Mesothelial cell of epicardium (in vitro differentiated cells): ENCODE data around the gene KPTN. TPM values are rescaled to one million over a fixed set of nuclear protein-coding genes. Genes with fewer than 3 reads are reported as not detected.

Experiments used
- DNase-seq, 2 experiments: peaks; one replicate each; pipeline ENCODE4 v3.0.0; 2021; ENCODE audit warnings: low spot score in 2 of 2; ENCODE audit not compliant: unreplicated experiment in 2 of 2
- H3K27ac Mint-ChIP-seq: 2 replicates; pipeline ENCODE4 v1.8.0; 2021; ENCODE audit warnings: mixed read lengths
- H3K27me3 Mint-ChIP-seq: 2 replicates; pipeline ENCODE4 v1.8.0; 2021; ENCODE audit warnings: low read depth, mixed read lengths
- H3K36me3 Mint-ChIP-seq: 2 replicates; pipeline ENCODE4 v1.8.0; 2021; ENCODE audit warnings: mixed read lengths
- H3K4me1 Mint-ChIP-seq: 2 replicates; pipeline ENCODE4 v1.8.0; 2021; ENCODE audit warnings: mixed read lengths
- H3K4me3 Mint-ChIP-seq: 2 replicates; pipeline ENCODE4 v1.8.0; 2021; ENCODE audit warnings: mild to moderate bottlenecking, moderate library complexity, mixed read lengths
- H3K9me3 Mint-ChIP-seq: 2 replicates; pipeline ENCODE4 v1.8.0; 2021; ENCODE audit warnings: mixed read lengths
- total RNA-seq: library from RNA; stranded (reverse); gene quantifications from 3 replicates; pipeline ENCODE4 v1.2.1, GENCODE V29; 2021
- TF ChIP-seq, protein P1 (sequence below): fragments of 200-600 bp; sonication (generic); IDR thresholded peaks from one replicate; pipeline ENCODE4 v1.5.0; 2021; ENCODE audit warnings: antibody characterized with exemption; ENCODE audit not compliant: unreplicated experiment

The KPTN gene
- 18.4 to 20.4 TPM (median 20.1 TPM) in 3 replicates for total RNA-seq

DNA sequence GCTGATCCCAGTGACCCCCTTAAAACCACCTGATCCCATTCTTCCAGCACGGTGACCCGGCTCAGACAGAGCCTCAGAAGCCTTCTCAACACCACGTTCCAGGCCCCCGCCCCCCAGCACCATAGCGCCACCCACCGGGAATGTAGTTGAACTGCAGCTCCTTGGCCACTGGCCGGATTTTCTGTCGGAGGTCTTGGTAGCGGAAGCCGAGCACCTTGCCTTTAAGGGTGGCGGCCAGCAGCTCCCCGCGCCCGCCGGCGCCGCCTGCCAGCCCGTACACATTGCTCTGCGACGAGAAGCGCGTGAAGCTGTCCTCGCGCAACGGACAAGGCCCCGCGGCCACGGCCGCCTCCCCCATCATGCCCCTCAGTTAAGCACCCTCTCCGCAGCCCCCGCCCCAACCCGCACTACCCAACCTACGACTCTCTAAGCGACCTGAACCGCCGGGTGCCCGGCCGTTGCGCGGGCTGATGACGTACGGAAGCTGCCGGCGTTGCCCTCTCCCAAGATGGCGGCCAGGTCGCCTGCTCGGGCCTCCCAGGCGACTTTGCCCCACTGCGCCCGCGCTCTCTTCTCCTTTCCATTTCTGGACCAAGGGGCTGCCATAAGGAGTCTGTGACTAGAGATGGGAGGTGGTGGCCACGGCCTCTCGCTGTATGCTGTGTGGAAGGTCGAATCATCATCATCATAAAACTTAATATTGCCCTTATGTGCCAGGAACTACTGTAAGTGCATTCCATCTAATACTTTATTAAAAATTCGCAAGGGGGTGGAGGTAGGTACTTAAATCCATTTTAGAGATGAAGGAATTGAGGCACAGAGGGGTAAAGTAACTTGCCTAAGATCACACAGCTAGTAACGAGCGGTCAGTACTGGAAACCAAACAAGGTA is at the start of gene KPTN:
KPTN (minus strand) TSS at position 420 of the 891 bp plus-strand sequence; CDS start at position 361, 59 bp downstream.
- Mint-ChIP-seq H3K4me1 (peaks cover 12% of the 10 kb centered on the region), H3K9me3 (no peaks in the 10 kb centered on the region), H3K27ac (peak within 1 kb of the TSS; percentile 99), H3K27me3 (peaks cover 23% of the 10 kb centered on the region), H3K4me3 (peak within 1 kb of the TSS; percentile 93), H3K36me3 (peaks cover 3% of the 10 kb centered on the region)
- DNase-seq = peak; percentile 81 to 91
- TF ChIP-seq, protein P1, sequence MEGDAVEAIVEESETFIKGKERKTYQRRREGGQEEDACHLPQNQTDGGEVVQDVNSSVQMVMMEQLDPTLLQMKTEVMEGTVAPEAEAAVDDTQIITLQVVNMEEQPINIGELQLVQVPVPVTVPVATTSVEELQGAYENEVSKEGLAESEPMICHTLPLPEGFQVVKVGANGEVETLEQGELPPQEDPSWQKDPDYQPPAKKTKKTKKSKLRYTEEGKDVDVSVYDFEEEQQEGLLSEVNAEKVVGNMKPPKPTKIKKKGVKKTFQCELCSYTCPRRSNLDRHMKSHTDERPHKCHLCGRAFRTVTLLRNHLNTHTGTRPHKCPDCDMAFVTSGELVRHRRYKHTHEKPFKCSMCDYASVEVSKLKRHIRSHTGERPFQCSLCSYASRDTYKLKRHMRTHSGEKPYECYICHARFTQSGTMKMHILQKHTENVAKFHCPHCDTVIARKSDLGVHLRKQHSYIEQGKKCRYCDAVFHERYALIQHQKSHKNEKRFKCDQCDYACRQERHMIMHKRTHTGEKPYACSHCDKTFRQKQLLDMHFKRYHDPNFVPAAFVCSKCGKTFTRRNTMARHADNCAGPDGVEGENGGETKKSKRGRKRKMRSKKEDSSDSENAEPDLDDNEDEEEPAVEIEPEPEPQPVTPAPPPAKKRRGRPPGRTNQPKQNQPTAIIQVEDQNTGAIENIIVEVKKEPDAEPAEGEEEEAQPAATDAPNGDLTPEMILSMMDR = peak; percentile 90

DNA sequence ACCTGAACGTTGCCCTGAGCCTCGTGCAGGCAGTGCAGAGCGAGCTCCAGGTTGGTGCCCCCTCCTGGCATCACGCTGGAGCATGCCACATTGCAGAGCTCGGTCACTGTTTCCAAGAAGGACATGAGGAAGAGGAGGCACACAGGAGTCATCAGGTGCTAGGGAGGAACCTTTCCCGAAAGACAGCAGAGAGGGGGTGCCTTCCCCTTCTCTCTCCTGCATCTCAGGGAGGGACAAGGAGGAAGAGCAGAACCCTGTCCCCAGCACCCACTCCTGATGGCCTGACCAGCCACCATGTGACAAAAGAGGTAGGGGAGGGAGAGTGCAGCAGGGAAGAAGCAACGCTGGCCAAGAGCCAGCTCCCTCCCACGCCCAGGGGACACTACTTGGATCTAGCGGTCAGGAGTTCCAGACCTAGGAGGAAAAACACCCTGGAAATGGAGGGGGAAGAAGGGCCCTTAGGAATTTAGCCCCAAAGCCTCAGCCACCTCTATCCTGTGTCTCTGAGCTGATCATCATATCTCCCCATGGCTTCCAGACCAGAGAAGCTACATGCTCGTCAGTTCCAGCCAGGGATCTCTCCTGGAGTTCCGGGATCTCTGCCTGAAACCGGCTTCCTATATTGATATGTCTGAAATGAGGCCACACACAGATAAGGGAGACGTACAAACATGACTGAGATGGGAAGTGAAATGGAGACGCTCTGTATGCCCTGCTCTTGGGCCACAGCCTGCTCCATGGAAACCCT is 47.8 kb upstream of the KPTN start:
- H3K27me3 Mint-ChIP-seq = no peaks in the 10 kb centered on the region
- H3K4me1 Mint-ChIP-seq = peaks cover 9% of the 10 kb centered on the region

DNA sequence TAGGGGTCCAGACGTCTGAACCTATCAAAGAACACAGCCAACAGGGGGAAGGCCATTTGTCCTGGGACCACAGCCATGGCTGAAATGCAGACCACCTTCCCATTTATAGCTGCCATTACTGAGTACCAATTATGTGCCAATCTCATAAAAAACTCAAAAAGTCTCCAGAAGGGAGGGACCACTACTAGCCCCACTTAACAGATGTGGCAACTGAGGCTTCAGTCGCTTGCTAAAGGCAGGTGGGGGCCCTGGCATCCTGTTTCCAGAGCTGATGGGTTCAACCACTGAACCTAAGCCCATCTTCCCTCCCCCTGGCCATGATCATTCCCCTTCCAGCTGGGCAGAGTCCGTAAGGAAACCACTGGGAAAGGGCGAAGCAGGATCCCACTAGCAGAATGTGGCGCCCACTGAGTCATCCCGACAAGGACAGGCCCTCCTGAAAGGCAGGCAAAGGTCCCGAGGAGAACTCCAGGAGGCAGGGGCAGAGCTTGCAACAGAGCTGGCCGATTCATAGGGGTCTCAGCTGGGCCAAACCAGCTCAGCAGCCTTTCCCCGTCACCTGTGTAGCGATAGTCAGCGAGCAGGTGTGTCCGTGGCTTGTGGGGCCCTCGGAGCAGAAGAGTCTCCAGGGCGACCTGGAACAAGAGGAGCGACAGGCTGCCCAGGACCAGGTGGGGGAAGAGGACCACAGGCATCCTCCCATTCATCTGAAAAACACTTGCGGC is 45.2 kb upstream of the KPTN start:
- H3K36me3 Mint-ChIP-seq = no peaks in the 10 kb centered on the region
- DNase-seq = no peak
- no peak overlapping the region for H3K4me3 Mint-ChIP-seq
- peaks cover 9% of the 10 kb centered on the region for H3K4me1 Mint-ChIP-seq
- no peaks in the 10 kb centered on the region for H3K9me3 Mint-ChIP-seq
- H3K27ac Mint-ChIP-seq = no peak overlapping the region
- H3K27me3 Mint-ChIP-seq = no peaks in the 10 kb centered on the region
- TF ChIP-seq, protein P1 = no peak

More for the DNA sequence above, 47.8 kb upstream of the KPTN start:
- peaks cover 4% of the 10 kb centered on the region for H3K9me3 Mint-ChIP-seq
- peak overlapping the region; percentile 30 for H3K27ac Mint-ChIP-seq
- no peaks in the 10 kb centered on the region for H3K36me3 Mint-ChIP-seq
- no peak overlapping the region for H3K4me3 Mint-ChIP-seq
- no peak for DNase-seq
- TF ChIP-seq, protein P1 = no peak

DNA sequence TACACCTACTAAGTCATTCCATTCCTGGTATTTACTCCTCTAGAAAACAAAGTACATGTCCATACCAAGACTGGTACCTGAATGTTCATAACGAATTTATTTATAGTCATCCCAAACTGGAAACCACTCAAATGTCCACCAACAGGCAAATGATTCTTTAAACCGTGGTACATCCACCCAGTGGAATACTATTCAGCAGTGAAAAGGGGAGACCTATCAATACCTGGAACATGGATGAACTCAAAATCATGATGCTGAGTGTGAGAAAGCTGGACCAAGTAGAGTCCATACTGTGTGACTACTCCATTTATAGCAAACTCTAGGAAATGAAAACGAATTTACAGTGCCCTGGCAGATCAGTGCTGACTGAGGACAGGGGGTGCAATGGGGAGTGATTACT is 42.8 kb upstream of the KPTN start:
- Mint-ChIP-seq H3K27ac (no peak overlapping the region), H3K4me3 (no peak overlapping the region), H3K4me1 (peaks cover 3% of the 10 kb centered on the region), H3K27me3 (no peaks in the 10 kb centered on the region), H3K36me3 (no peaks in the 10 kb centered on the region), H3K9me3 (no peaks in the 10 kb centered on the region)
- TF ChIP-seq, protein P1 = no peak
- no peak for DNase-seq

DNA sequence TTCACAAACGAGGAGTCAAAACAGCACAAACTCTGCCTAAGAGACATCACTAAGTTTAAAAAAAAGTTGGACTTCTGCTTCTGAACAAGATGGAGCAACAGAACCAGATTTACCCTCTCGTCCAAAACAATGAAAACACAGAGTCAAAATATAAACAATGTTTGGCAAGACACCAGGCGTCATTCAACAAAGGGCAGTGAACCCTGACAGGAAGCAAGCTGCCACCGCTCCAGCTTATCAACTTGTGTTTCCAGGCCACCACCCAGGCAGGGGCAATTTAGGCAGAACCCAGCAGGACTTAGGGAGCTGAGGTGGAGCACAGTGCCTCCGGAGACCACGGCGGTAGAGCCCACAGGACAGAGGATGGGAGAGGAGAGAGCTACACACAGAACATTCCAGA is 39.5 kb upstream of the KPTN start:
- TF ChIP-seq, protein P1 = no peak
- DNase-seq = no peak
- Mint-ChIP-seq H3K36me3 (no peaks in the 10 kb centered on the region), H3K4me1 (no peaks in the 10 kb centered on the region), H3K27me3 (peaks cover 3% of the 10 kb centered on the region), H3K9me3 (no peaks in the 10 kb centered on the region), H3K27ac (no peak overlapping the region), H3K4me3 (no peak overlapping the region)
